PFSK-1 (cell line): ENCODE data around the gene MPV17.

ENCODE experiments used
- POLR2AphosphoS5 ChIP-seq: IDR thresholded peaks from 2 replicates; pipeline ENCODE4 v1.6.1; 2012; ENCODE audit warnings: low read depth, mild to moderate bottlenecking, control low read depth, low read length, moderate library complexity
- TF ChIP-seq, protein P1 (sequence below), 2 experiments: IDR thresholded peaks; 2 replicates each; pipeline versions ENCODE4 v1.6.1 to v1.8.0; 2011 to 2012; ENCODE audit warnings: low read depth in 2 of 2, low read length in 2 of 2, control low read depth in 1 of 2, inconsistent platforms in 1 of 2, mild to moderate bottlenecking in 1 of 2, moderate library complexity in 1 of 2; ENCODE audit not compliant: insufficient read depth in 1 of 2

DNA sequence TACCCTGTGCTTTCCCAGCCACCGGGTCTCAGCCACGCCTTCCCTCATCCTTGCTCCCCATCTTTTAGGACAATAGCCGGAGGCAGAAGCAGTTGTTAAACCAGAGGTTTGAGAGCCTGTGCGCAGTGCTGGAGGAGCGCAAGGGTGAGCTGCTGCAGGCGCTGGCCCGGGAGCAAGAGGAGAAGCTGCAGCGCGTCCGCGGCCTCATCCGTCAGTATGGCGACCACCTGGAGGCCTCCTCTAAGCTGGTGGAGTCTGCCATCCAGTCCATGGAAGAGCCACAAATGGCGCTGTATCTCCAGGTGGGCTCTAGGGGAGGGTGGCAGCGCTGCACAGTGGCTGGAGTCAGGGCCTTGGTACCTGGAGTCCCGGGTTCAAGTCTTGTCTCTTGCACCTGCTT is 17.4 kb downstream of the MPV17 start:
- TF ChIP-seq POLR2AphosphoS5 = no peak
- TF ChIP-seq, protein P1, sequence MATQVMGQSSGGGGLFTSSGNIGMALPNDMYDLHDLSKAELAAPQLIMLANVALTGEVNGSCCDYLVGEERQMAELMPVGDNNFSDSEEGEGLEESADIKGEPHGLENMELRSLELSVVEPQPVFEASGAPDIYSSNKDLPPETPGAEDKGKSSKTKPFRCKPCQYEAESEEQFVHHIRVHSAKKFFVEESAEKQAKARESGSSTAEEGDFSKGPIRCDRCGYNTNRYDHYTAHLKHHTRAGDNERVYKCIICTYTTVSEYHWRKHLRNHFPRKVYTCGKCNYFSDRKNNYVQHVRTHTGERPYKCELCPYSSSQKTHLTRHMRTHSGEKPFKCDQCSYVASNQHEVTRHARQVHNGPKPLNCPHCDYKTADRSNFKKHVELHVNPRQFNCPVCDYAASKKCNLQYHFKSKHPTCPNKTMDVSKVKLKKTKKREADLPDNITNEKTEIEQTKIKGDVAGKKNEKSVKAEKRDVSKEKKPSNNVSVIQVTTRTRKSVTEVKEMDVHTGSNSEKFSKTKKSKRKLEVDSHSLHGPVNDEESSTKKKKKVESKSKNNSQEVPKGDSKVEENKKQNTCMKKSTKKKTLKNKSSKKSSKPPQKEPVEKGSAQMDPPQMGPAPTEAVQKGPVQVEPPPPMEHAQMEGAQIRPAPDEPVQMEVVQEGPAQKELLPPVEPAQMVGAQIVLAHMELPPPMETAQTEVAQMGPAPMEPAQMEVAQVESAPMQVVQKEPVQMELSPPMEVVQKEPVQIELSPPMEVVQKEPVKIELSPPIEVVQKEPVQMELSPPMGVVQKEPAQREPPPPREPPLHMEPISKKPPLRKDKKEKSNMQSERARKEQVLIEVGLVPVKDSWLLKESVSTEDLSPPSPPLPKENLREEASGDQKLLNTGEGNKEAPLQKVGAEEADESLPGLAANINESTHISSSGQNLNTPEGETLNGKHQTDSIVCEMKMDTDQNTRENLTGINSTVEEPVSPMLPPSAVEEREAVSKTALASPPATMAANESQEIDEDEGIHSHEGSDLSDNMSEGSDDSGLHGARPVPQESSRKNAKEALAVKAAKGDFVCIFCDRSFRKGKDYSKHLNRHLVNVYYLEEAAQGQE (IDR thresholded peaks at IDR 0.05; ENCODE audit: insufficient read depth in 1 of 2, low read depth in 2 of 2, low read length in 2 of 2) = no peak
